Measurements from ENCODE around the gene EIPR1. TPM values are rescaled to one million over a fixed set of nuclear protein-coding genes. Genes with fewer than 3 reads are reported as not detected.

The EIPR1 gene
- polyA plus RNA-seq, 1 donor (not counting 4 experiments of a cell fraction or from before 2014, with no cell fraction given), result 44.3 TPM

DNA sequence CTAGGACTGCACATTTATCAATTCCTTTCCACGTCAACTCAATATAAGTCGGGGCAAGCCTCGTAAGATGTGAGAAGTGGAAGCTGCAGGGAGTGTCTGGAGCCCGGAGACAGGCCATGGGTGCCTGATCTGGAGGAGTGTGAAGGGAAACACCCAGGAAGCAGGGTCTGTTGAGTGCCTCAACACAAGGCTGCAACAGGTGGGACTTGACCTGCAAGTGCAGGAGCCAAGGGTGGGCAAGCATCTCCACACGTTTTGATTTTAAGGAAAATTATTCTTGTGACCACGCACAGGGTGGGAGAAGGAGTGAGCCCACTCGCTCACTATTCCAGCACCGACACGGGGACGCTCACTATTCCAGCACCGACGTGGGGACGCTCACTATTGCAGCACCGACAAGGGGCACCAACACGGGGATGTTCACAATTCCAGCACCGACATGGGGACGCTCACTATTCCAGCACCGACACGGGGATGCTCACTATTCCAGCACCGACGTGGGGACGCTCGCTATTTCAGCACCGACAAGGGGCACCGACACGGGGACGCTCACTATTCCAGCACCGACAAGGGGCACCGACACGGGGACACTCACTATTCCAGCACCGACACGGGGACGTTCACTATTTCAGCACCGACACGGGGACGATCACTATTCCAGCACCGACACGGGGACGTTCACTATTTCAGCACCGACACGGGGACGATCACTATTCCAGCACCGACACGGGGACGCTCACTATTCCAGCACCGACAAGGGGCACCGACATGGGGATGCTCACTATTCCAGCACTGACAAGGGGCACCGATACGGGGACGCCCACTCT lies 197.3 kb downstream of the EIPR1 start:
- H3K27me3 ChIP-seq (ENCODE audit: control insufficient read depth, extremely low read depth, insufficient read depth, low read length), result no peaks in the 10 kb centered on the region
- no peak overlapping the region for H3K4me3 ChIP-seq (ENCODE audit: control insufficient read depth in 2 of 3, extremely low read depth in 1 of 3, insufficient read depth in 2 of 3, low read depth in 1 of 3, low read length in 3 of 3)
- H3K9me3 ChIP-seq (ENCODE audit: control insufficient read depth, low read depth, low read length), result peaks cover 7% of the 10 kb centered on the region
- no peak overlapping the region for H3K4me2 ChIP-seq (ENCODE audit: control insufficient read depth, extremely low read depth, insufficient read depth, low read depth, low read length)
- peaks cover 2% of the 10 kb centered on the region for H3K79me2 ChIP-seq (ENCODE audit: control insufficient read depth, insufficient read depth, low read length)
- TF ChIP-seq CTCF (optimal IDR thresholded peaks at IDR 0.05 in 1 of 3, IDR thresholded peaks at IDR 0.05 in 1 of 3, conservative IDR thresholded peaks at IDR 0.05 in 1 of 3; ENCODE audit: extremely low read depth in 1 of 3, insufficient read depth in 2 of 3, low read length in 3 of 3), result no peak
- no peak for TF ChIP-seq EZH2 (IDR thresholded peaks at IDR 0.05; ENCODE audit: low read length)
- no peak overlapping the region for H2AFZ ChIP-seq (ENCODE audit: control insufficient read depth, low read length)
- H3K4me1 ChIP-seq (ENCODE audit: control insufficient read depth, extremely low read depth, insufficient read depth, low read length), result no peaks in the 10 kb centered on the region
- no peaks in the 10 kb centered on the region for H4K20me1 ChIP-seq (ENCODE audit: control insufficient read depth, extremely low read depth, insufficient read depth, low read length)
- no peaks in the 10 kb centered on the region for H3K9me1 ChIP-seq (ENCODE audit: control insufficient read depth, extremely low read depth, insufficient read depth, low read length)
- no peak overlapping the region for H3K9ac ChIP-seq (ENCODE audit: control insufficient read depth, extremely low read depth, insufficient read depth, low read length)
- peak; percentile 77 for FAIRE-seq
- DNase-seq (ENCODE audit: low read depth, low spot score), result no peak
- H3K27ac ChIP-seq (ENCODE audit: control insufficient read depth, insufficient read depth, low read length), result no peak overlapping the region
- H3K36me3 ChIP-seq (ENCODE audit: control insufficient read depth in 2 of 2, extremely low read depth in 1 of 2, insufficient read depth in 2 of 2, low read length in 2 of 2), result no peaks in the 10 kb centered on the region
- dilution Hi-C loops (cut with MboI; ENCODE audit: extremely low pct_ligation_motif_present, low sequenced_read_pairs), result no loop called here

GRCh38 chr2:3179626-3180025 lies 198.0 kb downstream of the EIPR1 start:
- H3K4me2 ChIP-seq (ENCODE audit: control insufficient read depth, extremely low read depth, insufficient read depth, low read depth, low read length), result no peak overlapping the region
- H3K9me3 ChIP-seq (ENCODE audit: control insufficient read depth, low read depth, low read length), result peaks cover 7% of the 10 kb centered on the region
- no peaks in the 10 kb centered on the region for H3K27me3 ChIP-seq (ENCODE audit: control insufficient read depth, extremely low read depth, insufficient read depth, low read length)
- no peaks in the 10 kb centered on the region for H3K9me1 ChIP-seq (ENCODE audit: control insufficient read depth, extremely low read depth, insufficient read depth, low read length)
- H2AFZ ChIP-seq (ENCODE audit: control insufficient read depth, low read length), result no peak overlapping the region
- DNase-seq (ENCODE audit: low read depth, low spot score) (no peak), FAIRE-seq (no peak)
- H3K79me2 ChIP-seq (ENCODE audit: control insufficient read depth, insufficient read depth, low read length), result peaks cover 2% of the 10 kb centered on the region
- H3K27ac ChIP-seq (ENCODE audit: control insufficient read depth, insufficient read depth, low read length), result no peak overlapping the region
- no peaks in the 10 kb centered on the region for H3K4me1 ChIP-seq (ENCODE audit: control insufficient read depth, extremely low read depth, insufficient read depth, low read length)
- H3K9ac ChIP-seq (ENCODE audit: control insufficient read depth, extremely low read depth, insufficient read depth, low read length), result no peak overlapping the region
- TF ChIP-seq CTCF (optimal IDR thresholded peaks at IDR 0.05 in 1 of 3, IDR thresholded peaks at IDR 0.05 in 1 of 3, conservative IDR thresholded peaks at IDR 0.05 in 1 of 3; ENCODE audit: extremely low read depth in 1 of 3, insufficient read depth in 2 of 3, low read length in 3 of 3) (no peak), EZH2 (IDR thresholded peaks at IDR 0.05; ENCODE audit: low read length) (no peak)
- H4K20me1 ChIP-seq (ENCODE audit: control insufficient read depth, extremely low read depth, insufficient read depth, low read length), result no peaks in the 10 kb centered on the region
- peaks cover 0 to 2% of the 10 kb centered on the region in 2 experiments for H3K36me3 ChIP-seq (ENCODE audit: control insufficient read depth in 2 of 2, extremely low read depth in 1 of 2, insufficient read depth in 2 of 2, low read length in 2 of 2)
- dilution Hi-C loops (cut with MboI; ENCODE audit: extremely low pct_ligation_motif_present, low sequenced_read_pairs), result no loop called here
- no peak overlapping the region for H3K4me3 ChIP-seq (ENCODE audit: control insufficient read depth in 2 of 3, extremely low read depth in 1 of 3, insufficient read depth in 2 of 3, low read depth in 1 of 3, low read length in 3 of 3)
